HepG2 (cell line): ENCODE results near the gene PML. TPM values are rescaled to one million over a fixed set of nuclear protein-coding genes. Genes with fewer than 3 reads are reported as not detected.

Experiments used
- ARID2 ChIP-seq: sonication (generic); formaldehyde crosslinking; IDR thresholded peaks from 2 replicates; pipeline ENCODE4 v1.8.1; 2022; ENCODE audit warnings: mild to moderate bottlenecking, missing genetic modification reagents, borderline replicate concordance
- GPBP1L1 ChIP-seq: sonication (generic); formaldehyde crosslinking; IDR thresholded peaks from 2 replicates; pipeline ENCODE4 v1.5.0; 2020; ENCODE audit warnings: mild to moderate bottlenecking, missing genetic modification reagents
- GTF2F1 ChIP-seq: fragments of 150-350 bp; IDR thresholded peaks from 2 replicates; pipeline ENCODE4 v1.6.1; 2014; ENCODE audit warnings: low read length
- GTF3A ChIP-seq: sonication (generic); formaldehyde crosslinking; conservative IDR thresholded peaks from 2 replicates; pipeline ENCODE4 v1.4.0; 2020; ENCODE audit warnings: mild to moderate bottlenecking, missing genetic modification reagents
- HNF1A ChIP-seq, 2 experiments: sonication (generic) in 1 of 2; formaldehyde crosslinking in 1 of 2; IDR thresholded peaks; 2 replicates each; pipeline versions ENCODE4 v1.4.0 to v1.6.1; 2016 to 2020; ENCODE audit warnings: borderline replicate concordance in 1 of 2, low read depth in 1 of 2, mild to moderate bottlenecking in 1 of 2, missing genetic modification reagents in 1 of 2
- MYC ChIP-seq: sonication (generic); formaldehyde crosslinking; IDR thresholded peaks from 2 replicates; pipeline ENCODE4 v1.9.0; 2021; ENCODE audit warnings: missing genetic modification reagents, borderline replicate concordance
- RXRB ChIP-seq: IDR thresholded peaks from 2 replicates; pipeline ENCODE4 v1.6.1; 2016; ENCODE audit warnings: borderline replicate concordance, missing genetic modification reagents, missing compliant biosample characterization
- SIN3A ChIP-seq: IDR thresholded peaks from 2 replicates; pipeline ENCODE4 v1.6.1; 2011; ENCODE audit warnings: low read depth, mild to moderate bottlenecking, control low read depth, low read length, borderline replicate concordance
- SRSF1 ChIP-seq: fragments of 200-400 bp; formaldehyde crosslinking; optimal IDR thresholded peaks from 2 replicates; pipeline ENCODE3; 2017; ENCODE audit warnings: mild to moderate bottlenecking, low read depth, low read length, moderate library complexity
- TBX3 ChIP-seq: fragments of 450-650 bp; IDR thresholded peaks from 2 replicates; pipeline ENCODE4 v1.6.1; 2017; ENCODE audit warnings: antibody characterized with exemption, mild to moderate bottlenecking, inconsistent platforms, borderline replicate concordance
- ZEB1 ChIP-seq: IDR thresholded peaks from 2 replicates; pipeline ENCODE4 v1.6.1; 2012; ENCODE audit warnings: mild to moderate bottlenecking, low read depth, inconsistent platforms; ENCODE audit not compliant: insufficient replicate concordance
- ZNF574 ChIP-seq: sonication (generic); formaldehyde crosslinking; IDR thresholded peaks from 2 replicates; pipeline ENCODE4 v1.4.0; 2020; ENCODE audit warnings: missing genetic modification reagents
- ZNF839 ChIP-seq: sonication (generic); formaldehyde crosslinking; IDR thresholded peaks from 2 replicates; pipeline ENCODE4 v1.4.0; 2020; ENCODE audit warnings: missing genetic modification reagents, mild to moderate bottlenecking, borderline replicate concordance
- ZSCAN31 ChIP-seq: sonication (generic); formaldehyde crosslinking; IDR thresholded peaks from 2 replicates; pipeline ENCODE4 v1.5.0; 2020; ENCODE audit warnings: low read depth, mild to moderate bottlenecking, missing genetic modification reagents
- polyA plus RNA-seq, 8 experiments: library from polyadenylated mRNA; depleted of rRNA in 3 of 8; stranded (reverse) in 7 of 8; unstranded in 1 of 8; fragments of >200 nt; fragmentation: Illumina TruSeq in 4 of 8; extraction: Trizol in 4 of 8; gene quantifications; 2 replicates each; pipeline versions ENCODE4 v1.2.1 to v1.2.3, GENCODE V29; 2011 to 2016; ENCODE audit warnings: low read depth in 4 of 8, missing spikeins in 1 of 8, mixed read lengths in 1 of 8; ENCODE audit not compliant: insufficient read depth in 1 of 8
- total RNA-seq, 5 experiments: library from RNA; depleted of rRNA; stranded (reverse); fragments of >200 nt; fragmentation: Illumina TruSeq; extraction: Trizol; gene quantifications; 2 replicates each; pipeline ENCODE4 v1.2.3, GENCODE V29; 2016; ENCODE audit warnings: low read depth in 1 of 5
- TF ChIP-seq, protein P1 (sequence below): sonication (generic); formaldehyde crosslinking; IDR thresholded peaks from 2 replicates; pipeline ENCODE4 v1.4.0; 2020; ENCODE audit warnings: low read depth, missing genetic modification reagents

PML gene
- total and polyA plus RNA-seq, 2 of the 13 experiments (the other 11 are each of a cell fraction or from before 2014, with no cell fraction given) = 2.9 to 3.9 TPM

GRCh38 chr15:73991726-73992593 lies 2.6 kb upstream of the PML start, which contains the start of gene STOML1 (continued):
- peak; percentile 96 for TF ChIP-seq SIN3A
- no peak for TF ChIP-seq GTF3A (CRISPR knock-in tag)
- TF ChIP-seq HNF1A (IDR thresholded peaks at IDR 0.05; ENCODE audit: low read depth) = no peak
- TF ChIP-seq HNF1A (CRISPR knock-in tag; IDR thresholded peaks at IDR 0.05; ENCODE audit: borderline replicate concordance) = peak; percentile 33; the same call in 1 of the 2 replicates
- TF ChIP-seq GTF2F1 = no peak
- TF ChIP-seq GPBP1L1 = no peak
- no peak for TF ChIP-seq SRSF1
- no peak for TF ChIP-seq ARID2 (CRISPR knock-in tag)
- peak; percentile 65; the same call in 1 of the 2 replicates for TF ChIP-seq MYC (CRISPR knock-in tag)
- no peak for TF ChIP-seq ZNF839 (CRISPR knock-in tag)
- 0 out of 2 replicates have a peak, but pooled peaks have one; percentile 28 for TF ChIP-seq ZSCAN31 (CRISPR knock-in tag)
- TF ChIP-seq, protein P1, sequence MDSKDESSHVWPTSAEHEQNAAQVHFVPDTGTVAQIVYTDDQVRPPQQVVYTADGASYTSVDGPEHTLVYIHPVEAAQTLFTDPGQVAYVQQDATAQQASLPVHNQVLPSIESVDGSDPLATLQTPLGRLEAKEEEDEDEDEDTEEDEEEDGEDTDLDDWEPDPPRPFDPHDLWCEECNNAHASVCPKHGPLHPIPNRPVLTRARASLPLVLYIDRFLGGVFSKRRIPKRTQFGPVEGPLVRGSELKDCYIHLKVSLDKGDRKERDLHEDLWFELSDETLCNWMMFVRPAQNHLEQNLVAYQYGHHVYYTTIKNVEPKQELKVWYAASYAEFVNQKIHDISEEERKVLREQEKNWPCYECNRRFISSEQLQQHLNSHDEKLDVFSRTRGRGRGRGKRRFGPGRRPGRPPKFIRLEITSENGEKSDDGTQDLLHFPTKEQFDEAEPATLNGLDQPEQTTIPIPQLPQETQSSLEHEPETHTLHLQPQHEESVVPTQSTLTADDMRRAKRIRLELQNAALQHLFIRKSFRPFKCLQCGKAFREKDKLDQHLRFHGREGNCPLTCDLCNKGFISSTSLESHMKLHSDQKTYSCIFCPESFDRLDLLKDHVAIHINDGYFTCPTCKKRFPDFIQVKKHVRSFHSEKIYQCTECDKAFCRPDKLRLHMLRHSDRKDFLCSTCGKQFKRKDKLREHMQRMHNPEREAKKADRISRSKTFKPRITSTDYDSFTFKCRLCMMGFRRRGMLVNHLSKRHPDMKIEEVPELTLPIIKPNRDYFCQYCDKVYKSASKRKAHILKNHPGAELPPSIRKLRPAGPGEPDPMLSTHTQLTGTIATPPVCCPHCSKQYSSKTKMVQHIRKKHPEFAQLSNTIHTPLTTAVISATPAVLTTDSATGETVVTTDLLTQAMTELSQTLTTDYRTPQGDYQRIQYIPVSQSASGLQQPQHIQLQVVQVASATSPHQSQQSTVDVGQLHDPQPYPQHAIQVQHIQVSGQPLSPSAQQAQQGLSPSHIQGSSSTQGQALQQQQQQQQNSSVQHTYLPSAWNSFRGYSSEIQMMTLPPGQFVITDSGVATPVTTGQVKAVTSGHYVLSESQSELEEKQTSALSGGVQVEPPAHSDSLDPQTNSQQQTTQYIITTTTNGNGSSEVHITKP (CRISPR knock-in tag) = no peak
- peak; percentile 19; the same call in 1 of the 2 replicates for TF ChIP-seq RXRB (CRISPR knock-in tag)
- TF ChIP-seq TBX3 = no peak
- TF ChIP-seq ZNF574 (CRISPR knock-in tag) = peak; percentile 100
- no peak for TF ChIP-seq ZEB1
